Measurements from ENCODE around the gene HS3ST3A1. TPM values are rescaled to one million over a fixed set of nuclear protein-coding genes. Genes with fewer than 3 reads are reported as not detected.

The HS3ST3A1 gene
- total RNA-seq, 1 donor from 2014 or later: 8.8 TPM

DNA sequence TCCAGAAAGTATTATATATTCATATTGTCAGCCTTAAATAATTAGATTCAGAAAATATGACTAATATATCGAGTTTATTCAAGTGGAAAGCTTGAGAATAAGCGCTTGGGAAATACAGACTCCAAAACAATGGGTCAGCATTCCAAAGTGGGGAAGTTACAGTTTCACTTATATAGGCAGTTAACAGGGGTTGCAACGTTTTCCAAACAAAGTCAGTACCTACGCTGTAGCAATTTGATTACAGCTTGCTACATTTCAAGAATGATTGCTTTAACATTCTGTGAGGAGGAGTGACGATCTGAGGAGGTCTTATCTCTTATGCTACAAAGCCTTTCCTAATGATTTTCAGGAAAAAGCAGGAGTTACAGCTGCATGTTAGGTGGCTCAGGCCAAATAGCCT lies 34.2 kb upstream of the HS3ST3A1 start:
- no peak for DNase-seq (ENCODE audit: low spot score)
- Mint-ChIP-seq H3K4me1 (ENCODE audit: low read depth) (peaks cover 5% of the 10 kb centered on the region), H3K4me3 (ENCODE audit: unreplicated experiment) (no peak overlapping the region), H3K36me3 (ENCODE audit: low read depth) (no peaks in the 10 kb centered on the region), H3K9me3 (ENCODE audit: low read depth) (no peaks in the 10 kb centered on the region), H3K27me3 (ENCODE audit: low read depth) (no peaks in the 10 kb centered on the region), H3K27ac (ENCODE audit: unreplicated experiment) (no peak overlapping the region)
- TF ChIP-seq, protein P1, sequence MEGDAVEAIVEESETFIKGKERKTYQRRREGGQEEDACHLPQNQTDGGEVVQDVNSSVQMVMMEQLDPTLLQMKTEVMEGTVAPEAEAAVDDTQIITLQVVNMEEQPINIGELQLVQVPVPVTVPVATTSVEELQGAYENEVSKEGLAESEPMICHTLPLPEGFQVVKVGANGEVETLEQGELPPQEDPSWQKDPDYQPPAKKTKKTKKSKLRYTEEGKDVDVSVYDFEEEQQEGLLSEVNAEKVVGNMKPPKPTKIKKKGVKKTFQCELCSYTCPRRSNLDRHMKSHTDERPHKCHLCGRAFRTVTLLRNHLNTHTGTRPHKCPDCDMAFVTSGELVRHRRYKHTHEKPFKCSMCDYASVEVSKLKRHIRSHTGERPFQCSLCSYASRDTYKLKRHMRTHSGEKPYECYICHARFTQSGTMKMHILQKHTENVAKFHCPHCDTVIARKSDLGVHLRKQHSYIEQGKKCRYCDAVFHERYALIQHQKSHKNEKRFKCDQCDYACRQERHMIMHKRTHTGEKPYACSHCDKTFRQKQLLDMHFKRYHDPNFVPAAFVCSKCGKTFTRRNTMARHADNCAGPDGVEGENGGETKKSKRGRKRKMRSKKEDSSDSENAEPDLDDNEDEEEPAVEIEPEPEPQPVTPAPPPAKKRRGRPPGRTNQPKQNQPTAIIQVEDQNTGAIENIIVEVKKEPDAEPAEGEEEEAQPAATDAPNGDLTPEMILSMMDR (IDR thresholded peaks at IDR 0.05): no peak

DNA sequence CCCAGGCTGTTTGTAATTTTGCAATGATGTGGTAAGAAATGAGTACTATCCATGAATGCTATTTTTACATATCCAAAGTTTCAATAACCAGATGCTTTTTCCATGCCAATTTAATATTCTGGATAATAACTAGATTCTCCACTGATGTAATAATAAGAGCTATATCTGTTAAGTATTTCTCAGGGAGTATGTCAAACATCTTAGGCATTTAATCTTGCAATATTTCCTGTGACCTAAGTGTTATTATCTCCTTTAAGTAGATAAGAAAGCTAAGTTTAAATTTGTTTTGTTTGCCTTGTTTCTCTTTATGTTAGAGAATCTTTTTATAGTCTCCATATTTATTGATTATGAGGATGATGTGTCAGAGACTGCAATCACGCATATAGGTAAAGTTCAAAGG lies 32.3 kb upstream of the HS3ST3A1 start:
- H3K27me3 Mint-ChIP-seq (ENCODE audit: low read depth): no peaks in the 10 kb centered on the region
- H3K27ac Mint-ChIP-seq (ENCODE audit: unreplicated experiment): no peak overlapping the region
- no peaks in the 10 kb centered on the region for H3K36me3 Mint-ChIP-seq (ENCODE audit: low read depth)
- TF ChIP-seq, protein P1 (IDR thresholded peaks at IDR 0.05): no peak
- H3K9me3 Mint-ChIP-seq (ENCODE audit: low read depth): no peaks in the 10 kb centered on the region
- H3K4me3 Mint-ChIP-seq (ENCODE audit: unreplicated experiment): no peak overlapping the region
- DNase-seq (ENCODE audit: low spot score): no peak
- peaks cover 5% of the 10 kb centered on the region for H3K4me1 Mint-ChIP-seq (ENCODE audit: low read depth)

DNA sequence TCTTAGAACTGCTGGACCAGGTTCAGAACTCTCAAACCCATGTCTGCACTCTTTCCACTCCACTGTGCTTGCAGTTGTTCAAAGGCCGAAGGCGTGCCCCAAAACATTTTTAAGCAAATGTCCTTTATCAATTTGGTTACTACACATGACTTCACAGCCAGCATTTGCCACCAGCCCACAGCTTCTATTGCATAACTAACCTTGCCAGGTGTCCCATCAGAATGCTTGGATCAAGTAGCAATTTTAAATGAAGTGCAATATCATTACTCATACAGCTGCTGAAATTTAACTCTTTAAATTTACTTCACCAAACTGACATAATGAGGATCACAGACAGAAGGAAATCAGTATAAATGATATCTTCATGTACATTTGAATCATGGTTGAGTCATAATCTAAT lies 29.8 kb upstream of the HS3ST3A1 start:
- no peaks in the 10 kb centered on the region for H3K36me3 Mint-ChIP-seq (ENCODE audit: low read depth)
- no peak overlapping the region for H3K4me3 Mint-ChIP-seq (ENCODE audit: unreplicated experiment)
- no peak for DNase-seq (ENCODE audit: low spot score)
- no peaks in the 10 kb centered on the region for H3K27me3 Mint-ChIP-seq (ENCODE audit: low read depth)
- peaks cover 8% of the 10 kb centered on the region for H3K4me1 Mint-ChIP-seq (ENCODE audit: low read depth)
- H3K27ac Mint-ChIP-seq (ENCODE audit: unreplicated experiment): no peak overlapping the region
- TF ChIP-seq, protein P1 (IDR thresholded peaks at IDR 0.05): no peak
- H3K9me3 Mint-ChIP-seq (ENCODE audit: low read depth): no peaks in the 10 kb centered on the region

DNA sequence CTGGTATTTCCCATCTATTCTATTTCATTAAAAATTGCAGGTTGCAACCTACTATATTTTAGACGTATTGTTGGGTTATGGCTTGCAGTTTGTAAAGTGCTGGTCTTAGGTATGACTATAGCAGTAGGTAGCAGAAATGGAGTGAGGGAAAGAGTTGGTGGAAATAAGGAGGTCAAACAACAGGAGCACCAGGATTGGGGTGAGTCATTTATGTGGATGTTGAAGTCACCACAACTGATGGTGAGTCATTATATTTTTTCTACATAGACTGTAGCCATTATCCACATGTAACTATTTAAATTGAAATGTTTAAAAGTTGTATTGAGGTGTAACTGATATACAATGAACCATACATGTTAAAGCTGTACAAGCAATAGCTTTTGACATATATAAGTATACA lies 25.0 kb upstream of the HS3ST3A1 start:
- DNase-seq (ENCODE audit: low spot score): no peak
- H3K27me3 Mint-ChIP-seq (ENCODE audit: low read depth): no peaks in the 10 kb centered on the region

DNA sequence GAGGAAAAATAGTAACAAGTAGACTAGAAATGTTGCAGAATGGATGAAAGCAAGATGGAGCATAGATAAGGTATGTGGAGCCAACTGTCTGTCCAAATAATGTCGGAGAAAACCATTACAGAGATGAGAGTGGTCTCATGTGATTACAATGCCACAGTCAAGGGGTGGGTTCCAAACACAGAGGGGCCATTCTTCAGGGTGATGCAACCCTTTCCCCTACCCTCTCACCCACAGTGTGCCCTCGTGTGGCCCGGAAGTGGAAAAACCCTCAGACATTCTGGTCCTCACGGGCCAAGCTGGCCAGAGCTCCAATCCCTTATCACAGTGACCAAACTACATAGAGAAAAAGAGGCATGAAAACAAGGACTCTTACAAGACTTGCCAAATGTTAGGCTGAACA lies 17.7 kb upstream of the HS3ST3A1 start:
- no peak for DNase-seq (ENCODE audit: low spot score)

More for the DNA sequence above, 25.0 kb upstream of the HS3ST3A1 start:
- Mint-ChIP-seq H3K4me3 (ENCODE audit: unreplicated experiment) (no peak overlapping the region), H3K27ac (ENCODE audit: unreplicated experiment) (no peak overlapping the region), H3K9me3 (ENCODE audit: low read depth) (peaks cover 4% of the 10 kb centered on the region), H3K4me1 (ENCODE audit: low read depth) (peaks cover 3% of the 10 kb centered on the region), H3K36me3 (ENCODE audit: low read depth) (no peaks in the 10 kb centered on the region)
- TF ChIP-seq, protein P1 (IDR thresholded peaks at IDR 0.05): no peak

More for the DNA sequence above, 17.7 kb upstream of the HS3ST3A1 start:
- Mint-ChIP-seq H3K27me3 (ENCODE audit: low read depth) (no peaks in the 10 kb centered on the region), H3K36me3 (ENCODE audit: low read depth) (peaks cover 4% of the 10 kb centered on the region), H3K4me3 (ENCODE audit: unreplicated experiment) (no peak overlapping the region), H3K4me1 (ENCODE audit: low read depth) (no peaks in the 10 kb centered on the region), H3K27ac (ENCODE audit: unreplicated experiment) (no peak overlapping the region), H3K9me3 (ENCODE audit: low read depth) (peaks cover 17% of the 10 kb centered on the region)
- TF ChIP-seq, protein P1 (IDR thresholded peaks at IDR 0.05): no peak
